Measurements from ENCODE around the gene MAPK12. TPM values are rescaled to one million over a fixed set of nuclear protein-coding genes. Genes with fewer than 3 reads are reported as not detected.

MAPK12 gene
- total and polyA plus RNA-seq, 2 of the 8 experiments (the other 6 are each of a cell fraction or from before 2014, with no cell fraction given), result 17.3 to 20.3 TPM

DNA sequence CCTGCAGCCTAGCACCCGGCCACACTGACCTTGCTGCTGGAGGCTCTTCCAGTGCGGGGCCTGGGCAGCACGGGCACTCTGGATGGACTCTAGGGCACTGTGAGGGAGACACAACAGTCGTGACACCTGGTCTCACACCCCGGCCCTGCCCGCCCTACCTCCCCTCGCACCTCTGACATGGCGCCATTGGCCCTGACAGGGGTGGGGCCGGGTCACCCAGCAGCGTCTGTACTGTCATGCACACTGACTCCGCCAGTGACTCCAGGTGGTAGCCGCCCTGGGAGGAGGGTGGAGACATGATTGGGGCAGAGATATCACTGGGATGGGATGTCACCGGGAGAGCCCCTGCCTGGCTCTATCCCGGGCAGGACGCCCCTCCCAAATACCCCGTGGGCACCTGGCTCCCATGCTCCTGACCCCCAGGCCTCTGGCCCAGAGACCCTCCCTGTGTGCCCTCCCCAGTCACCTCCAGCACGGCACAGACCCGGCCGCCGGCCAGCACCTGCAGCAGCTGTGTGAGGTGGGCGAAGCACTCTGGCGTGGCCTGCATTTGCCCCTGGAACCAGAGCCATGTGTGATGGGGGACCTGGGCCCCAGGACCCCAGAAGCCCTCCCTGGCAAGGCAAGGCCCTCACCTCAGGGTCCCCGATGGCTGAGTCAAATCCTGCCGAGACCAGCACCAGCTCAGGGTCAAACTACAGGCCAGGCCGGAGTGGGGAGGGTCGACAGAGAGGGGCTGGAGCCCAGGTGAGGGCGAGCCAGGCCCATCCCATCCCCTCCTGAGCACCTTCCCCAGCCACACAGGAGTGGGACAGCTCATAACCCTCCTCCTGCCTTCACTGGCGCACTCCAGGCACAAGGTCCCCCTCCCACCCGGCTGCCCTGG lies 13.0 kb downstream of the MAPK12 start:
- Histone ChIP-seq H2BK15ac (ENCODE audit: low read length) (no peak overlapping the region), H3K18ac (ENCODE audit: extremely low read depth, low read length) (no peak overlapping the region), H3K9me3 (ENCODE audit: insufficient read depth in 2 of 2, low read depth in 1 of 2, low read length in 1 of 2) (no peaks in the 10 kb centered on the region), H2BK120ac (replicated peaks; ENCODE audit: low read depth, low read length) (no peak overlapping the region), H3K4me2 (ENCODE audit: insufficient read depth in 1 of 2, low read depth in 2 of 2, low read length in 2 of 2) (peak overlapping the region in 1 of 2 experiments; percentile 28; a peak in 1 of 4 replicates), H4K5ac (ENCODE audit: insufficient read length, low read depth, low read length) (no peak overlapping the region), H3K23me2 (ENCODE audit: low read depth, low read length) (peaks cover 24% of the 10 kb centered on the region), H3K14ac (ENCODE audit: insufficient read length) (no peak overlapping the region), H3K9ac (replicated peaks in 1 of 4; ENCODE audit: extremely low read depth in 1 of 4, low read depth in 3 of 4, low read length in 3 of 4) (peak overlapping the region in 2 of 4 experiments; percentile 20 to 38; a peak in 1 of 7 replicates), H2AK5ac (ENCODE audit: low read depth, low read length) (no peak overlapping the region), H3K4me1 (replicated peaks in 1 of 4; ENCODE audit: control insufficient read depth in 3 of 4, insufficient read depth in 4 of 4, low read length in 3 of 4) (peaks cover 0 to 26% (median 20%) of the 10 kb centered on the region in 4 experiments; a peak in 6 of 7 replicates), H3K79me1 (ENCODE audit: low read depth, low read length) (peaks cover 13% of the 10 kb centered on the region), H4K91ac (replicated peaks; ENCODE audit: insufficient read length, low read length) (no peak overlapping the region), H4K8ac (ENCODE audit: extremely low read depth, insufficient read depth, low read length) (peak overlapping the region; percentile 57), H3K56ac (replicated peaks; ENCODE audit: insufficient read length, low read depth, low read length) (no peak overlapping the region), H2BK20ac (ENCODE audit: low read length) (no peak overlapping the region), H3K4me3 (ENCODE audit: extremely low read depth in 1 of 4, insufficient read depth in 2 of 4, low read depth in 3 of 4, low read length in 4 of 4) (no peak overlapping the region), H3K79me2 (ENCODE audit: control insufficient read depth in 1 of 2, insufficient read depth in 2 of 2, low read length in 2 of 2) (peaks cover 4 to 12% of the 10 kb centered on the region in 2 experiments; a peak in 3 of 4 replicates), H2BK5ac (ENCODE audit: low read depth, low read length) (no peak overlapping the region), H3K36me3 (ENCODE audit: control insufficient read depth in 2 of 4, insufficient read depth in 4 of 4, low read length in 3 of 4) (no peaks in the 10 kb centered on the region), H3K27ac (ENCODE audit: low read depth, low read length) (no peak overlapping the region), H3K27me3 (replicated peaks in 1 of 4; ENCODE audit: control insufficient read depth in 3 of 4, extremely low read depth in 1 of 4, insufficient read depth in 3 of 4, low read length in 3 of 4) (no peaks in the 10 kb centered on the region), H2BK12ac (ENCODE audit: low read depth, low read length) (0 out of 2 replicates have a peak overlapping the region, but pooled peaks have one; percentile 9), H4K20me1 (replicated peaks in 1 of 2; ENCODE audit: control insufficient read depth in 1 of 2, insufficient read depth in 2 of 2, low read length in 2 of 2) (peaks cover 2 to 23% of the 10 kb centered on the region in 2 experiments), H2AFZ (ENCODE audit: low read length) (no peak overlapping the region), H3K4ac (replicated peaks; ENCODE audit: insufficient read length, low read depth, low read length) (no peak overlapping the region), H3K23ac (ENCODE audit: insufficient read length) (no peak overlapping the region)
- FAIRE-seq (no peak), DNase-seq (ENCODE audit: low read depth in 1 of 2, low spot score in 2 of 2) (no peak)
- CTCF ChIA-PET (ENCODE audit: partially characterized antibody), result interaction anchor here (0.6 to 1.6 kb wide), 9 partner anchors 7 to 277 kb away, joined by 3 to 4 read pairs (median 3); partner anchors contain the start of gene SCO2
- POLR2A ChIA-PET (ENCODE audit: partially characterized antibody), result interaction anchor here (0.6 to 2.6 kb wide), 6 partner anchors 13 to 495 kb away, joined by 3 to 7 read pairs (median 4); partner anchors contain the start of genes MAPK12 and MLC1
- WGBS, 2 experiments (ENCODE audit: extremely low coverage in 1 of 2, insufficient coverage in 1 of 2, insufficient read length in 1 of 2, insufficient replicate concordance in 2 of 2, low coverage in 1 of 2, low lambda C conversion rate in 2 of 2, missing lambda C conversion rate in 1 of 2), result 91% methylated on average over 23 of the region's 29 CpGs; no CpG with 5 or more reads in 1 of the 2 experiments
- TF ChIP-seq SAP30 (IDR thresholded peaks at IDR 0.05; ENCODE audit: insufficient read depth, insufficient replicate concordance, low read length) (no peak), GTF2F1 (IDR thresholded peaks at IDR 0.05; ENCODE audit: borderline replicate concordance, low read depth, low read length) (no peak), RAD21 (IDR thresholded peaks at IDR 0.05 in 1 of 2, conservative IDR thresholded peaks at IDR 0.05 in 1 of 2; ENCODE audit: low read depth in 2 of 2, low read length in 2 of 2) (no peak), CREB1 (IDR thresholded peaks at IDR 0.05) (no peak), TAF1 (IDR thresholded peaks at IDR 0.05; ENCODE audit: low read depth, low read length) (no peak), BRCA1 (IDR thresholded peaks at IDR 0.05; ENCODE audit: low read depth, low read length) (no peak), CBX8 (IDR thresholded peaks at IDR 0.05; ENCODE audit: borderline replicate concordance, low read depth, low read length) (no peak)
- TF ChIP-seq, protein P1, sequence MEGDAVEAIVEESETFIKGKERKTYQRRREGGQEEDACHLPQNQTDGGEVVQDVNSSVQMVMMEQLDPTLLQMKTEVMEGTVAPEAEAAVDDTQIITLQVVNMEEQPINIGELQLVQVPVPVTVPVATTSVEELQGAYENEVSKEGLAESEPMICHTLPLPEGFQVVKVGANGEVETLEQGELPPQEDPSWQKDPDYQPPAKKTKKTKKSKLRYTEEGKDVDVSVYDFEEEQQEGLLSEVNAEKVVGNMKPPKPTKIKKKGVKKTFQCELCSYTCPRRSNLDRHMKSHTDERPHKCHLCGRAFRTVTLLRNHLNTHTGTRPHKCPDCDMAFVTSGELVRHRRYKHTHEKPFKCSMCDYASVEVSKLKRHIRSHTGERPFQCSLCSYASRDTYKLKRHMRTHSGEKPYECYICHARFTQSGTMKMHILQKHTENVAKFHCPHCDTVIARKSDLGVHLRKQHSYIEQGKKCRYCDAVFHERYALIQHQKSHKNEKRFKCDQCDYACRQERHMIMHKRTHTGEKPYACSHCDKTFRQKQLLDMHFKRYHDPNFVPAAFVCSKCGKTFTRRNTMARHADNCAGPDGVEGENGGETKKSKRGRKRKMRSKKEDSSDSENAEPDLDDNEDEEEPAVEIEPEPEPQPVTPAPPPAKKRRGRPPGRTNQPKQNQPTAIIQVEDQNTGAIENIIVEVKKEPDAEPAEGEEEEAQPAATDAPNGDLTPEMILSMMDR (IDR thresholded peaks at IDR 0.05; ENCODE audit: control extremely low read depth in 1 of 3, insufficient read depth in 1 of 3, low read depth in 1 of 3, low read length in 3 of 3), result no peak

All from H1 (cell line).